ENCODE measurements around the gene IKBKG. TPM values are rescaled to one million over a fixed set of nuclear protein-coding genes. Genes with fewer than 3 reads are reported as not detected.
A peak's percentile ranks its signal among the peaks of the same experiment; 100 is the strongest.
"Not testable (repeated sequence)": the region's sequence is repeated elsewhere in the genome, so short reads cannot be mapped to it uniquely, and the experiment has no call there.

IKBKG gene
- total and polyA plus RNA-seq, 2 donors (not counting 3 experiments of a cell fraction or from before 2014, with no cell fraction given), result 41.2 to 47.8 TPM

DNA sequence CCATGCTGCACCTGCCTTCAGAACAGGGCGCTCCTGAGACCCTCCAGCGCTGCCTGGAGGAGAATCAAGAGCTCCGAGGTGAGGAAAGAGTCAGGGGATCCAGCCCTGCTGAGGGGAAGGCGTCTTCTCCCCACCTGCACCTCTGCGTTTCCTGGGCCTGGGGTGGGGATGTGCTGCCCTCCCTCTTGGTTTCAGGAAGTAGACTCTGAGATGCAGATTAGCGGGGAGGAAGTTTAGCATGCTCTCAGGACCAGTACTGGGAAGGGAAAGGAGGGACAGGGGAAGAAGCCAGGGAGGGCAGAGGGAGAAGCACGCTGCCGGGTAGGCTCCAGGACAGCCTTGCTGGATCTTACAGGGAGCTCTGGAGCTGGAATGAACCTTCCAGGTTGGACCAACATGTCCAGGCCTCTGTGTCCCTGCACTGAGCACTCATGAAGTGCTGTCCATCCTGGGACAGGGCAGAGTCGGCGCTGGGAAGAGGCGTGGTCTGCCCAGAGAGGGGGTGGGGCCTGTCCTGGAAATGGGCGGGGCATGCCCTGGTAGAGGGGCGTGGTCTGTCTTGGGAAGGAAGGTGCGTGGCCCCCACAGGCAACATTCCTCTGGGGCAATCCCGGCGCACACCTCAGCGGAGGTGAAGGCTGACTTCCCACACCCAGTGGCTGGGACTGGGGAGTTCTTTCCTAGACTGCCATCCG is 4.8 kb downstream of the IKBKG start:
- Histone ChIP-seq H3K36me3 (ENCODE audit: control insufficient read depth in 2 of 2, extremely low read depth in 1 of 2, insufficient read depth in 2 of 2, low read length in 2 of 2) (peaks cover 0 to 14% of the 10 kb centered on the region in 2 experiments), H3K79me2 (ENCODE audit: control insufficient read depth, insufficient read depth, low read length) (peaks cover 28% of the 10 kb centered on the region)
- peak; percentile 73 for FAIRE-seq
- H3K4me3 ChIP-seq (replicated peaks in 1 of 3; ENCODE audit: insufficient read depth in 1 of 3, low read depth in 1 of 3, low read length in 3 of 3); H2AFZ ChIP-seq (ENCODE audit: low read depth, low read length); H3K9me3 ChIP-seq (replicated peaks; ENCODE audit: control insufficient read depth, insufficient read depth, low read length); POLR2A ChIA-PET; H3K27me3 ChIP-seq (ENCODE audit: control insufficient read depth in 2 of 2, insufficient read depth in 2 of 2, low read length in 2 of 2); H3K4me2 ChIP-seq (ENCODE audit: insufficient read depth, low read length); H4K20me1 ChIP-seq (replicated peaks; ENCODE audit: control insufficient read depth, extremely low read depth, insufficient read depth, low read length); H3K9ac ChIP-seq (replicated peaks; ENCODE audit: extremely low read depth, insufficient read depth, low read length); H3K27ac ChIP-seq (ENCODE audit: insufficient read depth, low read depth, low read length); dilution Hi-C loops (cut with MboI; ENCODE audit: extremely low pct_ligation_motif_present, low sequenced_read_pairs); BruUV-seq (replicated peaks); H3K9me1 ChIP-seq (replicated peaks; ENCODE audit: control insufficient read depth, extremely low read depth, insufficient read depth, low read length); H3K4me1 ChIP-seq (ENCODE audit: control insufficient read depth, extremely low read depth, insufficient read depth, low read length); CTCF ChIA-PET; DNase-seq (ENCODE audit: low read depth, low spot score); intact Hi-C loops (cut with micrococcal nuclease): not testable (repeated sequence)

DNA sequence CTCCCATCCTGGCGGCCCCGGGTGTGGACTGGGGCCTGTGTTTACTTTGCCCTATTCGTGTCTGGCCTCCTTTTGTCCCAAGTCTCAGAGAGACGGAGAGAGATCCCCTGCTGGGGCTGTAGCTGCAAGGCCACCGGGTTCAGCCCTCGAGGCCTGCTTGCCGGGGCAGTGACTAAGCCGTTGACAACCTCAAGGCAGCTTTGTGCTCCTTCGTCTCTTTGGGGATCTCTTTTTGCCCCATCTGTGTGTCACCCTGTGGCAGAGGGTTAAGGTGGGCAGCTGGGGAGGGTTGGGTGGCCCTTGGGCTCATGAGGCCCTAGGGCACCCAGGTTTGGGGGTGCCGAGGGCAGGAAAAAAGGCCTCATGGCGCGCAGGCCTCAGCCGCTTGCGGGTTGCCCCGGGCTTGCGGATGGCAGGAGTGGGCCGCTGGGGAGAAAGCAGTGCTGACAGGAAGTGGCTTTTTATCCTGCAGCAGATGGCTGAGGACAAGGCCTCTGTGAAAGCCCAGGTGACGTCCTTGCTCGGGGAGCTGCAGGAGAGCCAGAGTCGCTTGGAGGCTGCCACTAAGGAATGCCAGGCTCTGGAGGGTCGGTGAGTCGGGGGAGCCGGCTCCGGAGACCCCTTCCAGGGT is 10.8 kb downstream of the IKBKG start:
- H3K4me3 ChIP-seq (replicated peaks in 1 of 3; ENCODE audit: insufficient read depth in 1 of 3, low read depth in 1 of 3, low read length in 3 of 3); DNase-seq (ENCODE audit: low read depth, low spot score); H2AFZ ChIP-seq (ENCODE audit: low read depth, low read length); H4K20me1 ChIP-seq (replicated peaks; ENCODE audit: control insufficient read depth, extremely low read depth, insufficient read depth, low read length); dilution Hi-C loops (cut with MboI; ENCODE audit: extremely low pct_ligation_motif_present, low sequenced_read_pairs); POLR2A ChIA-PET; H3K4me1 ChIP-seq (ENCODE audit: control insufficient read depth, extremely low read depth, insufficient read depth, low read length); H3K9me3 ChIP-seq (replicated peaks; ENCODE audit: control insufficient read depth, insufficient read depth, low read length); H3K9me1 ChIP-seq (replicated peaks; ENCODE audit: control insufficient read depth, extremely low read depth, insufficient read depth, low read length); H3K27me3 ChIP-seq (ENCODE audit: control insufficient read depth in 2 of 2, insufficient read depth in 2 of 2, low read length in 2 of 2); BruUV-seq (replicated peaks); FAIRE-seq; H3K79me2 ChIP-seq (ENCODE audit: control insufficient read depth, insufficient read depth, low read length); H3K27ac ChIP-seq (ENCODE audit: insufficient read depth, low read depth, low read length); H3K9ac ChIP-seq (replicated peaks; ENCODE audit: extremely low read depth, insufficient read depth, low read length); CTCF ChIA-PET; H3K4me2 ChIP-seq (ENCODE audit: insufficient read depth, low read length); intact Hi-C loops (cut with micrococcal nuclease): not testable (repeated sequence)
- H3K36me3 ChIP-seq (ENCODE audit: control insufficient read depth in 2 of 2, extremely low read depth in 1 of 2, insufficient read depth in 2 of 2, low read length in 2 of 2), result peaks cover 0 to 13% of the 10 kb centered on the region in 2 experiments

DNA sequence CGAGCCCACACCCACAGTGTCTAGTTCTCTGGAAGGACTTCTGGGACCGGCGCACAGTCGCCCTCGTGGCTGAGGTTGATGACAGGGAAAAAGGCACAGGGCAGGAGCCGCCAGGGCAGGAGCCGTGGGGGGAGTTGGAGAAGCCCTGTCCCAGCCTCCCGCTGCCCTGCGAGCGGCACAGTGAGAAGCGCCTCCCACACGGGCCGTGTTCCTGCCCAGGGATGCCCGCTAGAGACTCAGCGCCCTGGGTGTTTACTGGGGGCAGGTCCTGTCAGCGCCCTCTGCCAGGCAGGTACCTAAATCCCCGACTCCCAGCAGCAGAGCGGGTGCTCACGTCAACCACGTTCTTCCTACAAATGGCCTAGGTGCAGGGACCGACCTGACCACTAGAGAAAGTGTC is 11.5 kb downstream of the IKBKG start:
- H3K9me3 ChIP-seq (replicated peaks; ENCODE audit: control insufficient read depth, insufficient read depth, low read length); FAIRE-seq; dilution Hi-C loops (cut with MboI; ENCODE audit: extremely low pct_ligation_motif_present, low sequenced_read_pairs); H3K4me2 ChIP-seq (ENCODE audit: insufficient read depth, low read length); H2AFZ ChIP-seq (ENCODE audit: low read depth, low read length); DNase-seq (ENCODE audit: low read depth, low spot score); intact Hi-C loops (cut with micrococcal nuclease); H3K27me3 ChIP-seq (ENCODE audit: control insufficient read depth in 2 of 2, insufficient read depth in 2 of 2, low read length in 2 of 2); H3K9ac ChIP-seq (replicated peaks; ENCODE audit: extremely low read depth, insufficient read depth, low read length); H3K36me3 ChIP-seq (ENCODE audit: control insufficient read depth in 2 of 2, extremely low read depth in 1 of 2, insufficient read depth in 2 of 2, low read length in 2 of 2); H3K27ac ChIP-seq (ENCODE audit: insufficient read depth, low read depth, low read length); BruUV-seq (replicated peaks); H4K20me1 ChIP-seq (replicated peaks; ENCODE audit: control insufficient read depth, extremely low read depth, insufficient read depth, low read length); POLR2A ChIA-PET; H3K4me1 ChIP-seq (ENCODE audit: control insufficient read depth, extremely low read depth, insufficient read depth, low read length); CTCF ChIA-PET; H3K79me2 ChIP-seq (ENCODE audit: control insufficient read depth, insufficient read depth, low read length); H3K4me3 ChIP-seq (replicated peaks in 1 of 3; ENCODE audit: insufficient read depth in 1 of 3, low read depth in 1 of 3, low read length in 3 of 3); H3K9me1 ChIP-seq (replicated peaks; ENCODE audit: control insufficient read depth, extremely low read depth, insufficient read depth, low read length): not testable (repeated sequence)

DNA sequence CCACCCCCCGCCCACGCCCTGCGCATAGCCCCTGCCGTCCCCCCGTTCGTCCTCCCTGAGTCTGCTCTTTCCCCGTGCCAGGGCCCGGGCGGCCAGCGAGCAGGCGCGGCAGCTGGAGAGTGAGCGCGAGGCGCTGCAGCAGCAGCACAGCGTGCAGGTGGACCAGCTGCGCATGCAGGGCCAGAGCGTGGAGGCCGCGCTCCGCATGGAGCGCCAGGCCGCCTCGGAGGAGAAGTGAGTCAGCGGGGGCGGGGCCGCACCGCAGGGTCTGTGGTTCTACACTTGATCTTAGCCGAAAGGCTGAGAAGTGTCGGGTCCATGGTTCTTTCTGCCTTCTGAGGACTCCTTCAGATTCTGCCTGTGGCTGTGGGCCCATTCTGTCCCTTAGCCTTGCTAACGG is 12.9 kb downstream of the IKBKG start:
- H3K36me3 ChIP-seq (ENCODE audit: control insufficient read depth in 2 of 2, extremely low read depth in 1 of 2, insufficient read depth in 2 of 2, low read length in 2 of 2); DNase-seq (ENCODE audit: low read depth, low spot score); H3K79me2 ChIP-seq (ENCODE audit: control insufficient read depth, insufficient read depth, low read length); H3K9me1 ChIP-seq (replicated peaks; ENCODE audit: control insufficient read depth, extremely low read depth, insufficient read depth, low read length); H3K4me3 ChIP-seq (replicated peaks in 1 of 3; ENCODE audit: insufficient read depth in 1 of 3, low read depth in 1 of 3, low read length in 3 of 3); H3K9ac ChIP-seq (replicated peaks; ENCODE audit: extremely low read depth, insufficient read depth, low read length); H3K4me1 ChIP-seq (ENCODE audit: control insufficient read depth, extremely low read depth, insufficient read depth, low read length); H2AFZ ChIP-seq (ENCODE audit: low read depth, low read length); FAIRE-seq; H4K20me1 ChIP-seq (replicated peaks; ENCODE audit: control insufficient read depth, extremely low read depth, insufficient read depth, low read length); intact Hi-C loops (cut with micrococcal nuclease); H3K9me3 ChIP-seq (replicated peaks; ENCODE audit: control insufficient read depth, insufficient read depth, low read length); POLR2A ChIA-PET; H3K4me2 ChIP-seq (ENCODE audit: insufficient read depth, low read length); dilution Hi-C loops (cut with MboI; ENCODE audit: extremely low pct_ligation_motif_present, low sequenced_read_pairs); BruUV-seq (replicated peaks); CTCF ChIA-PET; H3K27ac ChIP-seq (ENCODE audit: insufficient read depth, low read depth, low read length); H3K27me3 ChIP-seq (ENCODE audit: control insufficient read depth in 2 of 2, insufficient read depth in 2 of 2, low read length in 2 of 2): not testable (repeated sequence)

Data from endothelial cell of umbilical vein (primary cell).